ENCODE measurements around the gene FAM167B.
"Not testable (repeated sequence)": the region's sequence is repeated elsewhere in the genome, so short reads cannot be mapped to it uniquely, and the experiment has no call there.

The FAM167B gene

GRCh38 chr1:32265846-32266245 lies 18.8 kb downstream of the FAM167B start:
- no peak for DNase-seq

GRCh38 chr1:32266921-32267591 lies 20.0 kb downstream of the FAM167B start:
- DNase-seq = no peak

GRCh38 chr1:32269744-32270143 lies 22.7 kb downstream of the FAM167B start:
- no peak for DNase-seq

- no peak for DNase-seq
These were observed 25.8 kb downstream of the FAM167B start for GRCh38 chr1:32272557-32273390.

GRCh38 chr1:32273391-32274208 lies 26.6 kb downstream of the FAM167B start:
- no peak for DNase-seq

- no peak for DNase-seq
These were observed 27.8 kb downstream of the FAM167B start for GRCh38 chr1:32274646-32275340.

- DNase-seq = no peak
These were observed 28.4 kb downstream of the FAM167B start for GRCh38 chr1:32275424-32275823.

GRCh38 chr1:32276032-32276782 lies 29.2 kb downstream of the FAM167B start:
- no peak for DNase-seq

GRCh38 chr1:32284777-32285176 lies 37.8 kb downstream of the FAM167B start:
- not testable (repeated sequence) for DNase-seq

GRCh38 chr1:32285658-32286057 lies 38.6 kb downstream of the FAM167B start:
- no peak for DNase-seq

GRCh38 chr1:32286763-32287162 lies 39.7 kb downstream of the FAM167B start:
- no peak for DNase-seq

GRCh38 chr1:32289256-32289655 lies 42.2 kb downstream of the FAM167B start:
- no peak for DNase-seq

- DNase-seq = no peak
These were observed 44.2 kb downstream of the FAM167B start for GRCh38 chr1:32291145-32291707.

- DNase-seq = peak; percentile 94
These were observed 44.9 kb downstream of the FAM167B start, which contains the start of gene HDAC1 for GRCh38 chr1:32291708-32292538. Gene HDAC1, plus strand, starts transcription at chr1:32292083. Its CDS starts 87 bp downstream, at chr1:32292170.

- not testable (repeated sequence) for DNase-seq
These were observed 51.2 kb downstream of the FAM167B start for GRCh38 chr1:32298211-32298610.

Measured in NCI-H2107 (cell line).